ENCODE results near the gene ANAPC2.

Gene ANAPC2

GRCh38 chr9:137194388-137194787, 6.0 kb upstream of the ANAPC2 start:
- DNase-seq (ENCODE audit: low read depth in 3 of 3) = no peak

GRCh38 chr9:137193771-137194170, 5.4 kb upstream of the ANAPC2 start:
- DNase-seq (ENCODE audit: low read depth in 3 of 3) = no peak

- DNase-seq (ENCODE audit: low read depth in 3 of 3) = no peak
These were observed 4.5 kb upstream of the ANAPC2 start for GRCh38 chr9:137192859-137193258.

GRCh38 chr9:137192448-137192780, 4.1 kb upstream of the ANAPC2 start:
- DNase-seq (ENCODE audit: low read depth in 3 of 3) = no peak

- no peak for DNase-seq (ENCODE audit: low read depth in 3 of 3)
These were observed 3.5 kb upstream of the ANAPC2 start for GRCh38 chr9:137191691-137192447.

GRCh38 chr9:137191245-137191644, 2.9 kb upstream of the ANAPC2 start:
- no peak for DNase-seq (ENCODE audit: low read depth in 3 of 3)

GRCh38 chr9:137190315-137190856, 2.0 kb upstream of the ANAPC2 start:
- DNase-seq (ENCODE audit: low read depth in 3 of 3) = no peak

GRCh38 chr9:137189297-137190295, 1.2 kb upstream of the ANAPC2 start:
- DNase-seq (ENCODE audit: low read depth in 3 of 3) = no peak

GRCh38 chr9:137188086-137188489, 272 bp downstream of the ANAPC2 start:
- DNase-seq (ENCODE audit: low read depth in 3 of 3) = no peak

GRCh38 chr9:137187386-137187785, 974 bp downstream of the ANAPC2 start:
- DNase-seq (ENCODE audit: low read depth in 3 of 3) = no peak

GRCh38 chr9:137186385-137186784, 2.0 kb downstream of the ANAPC2 start:
- no peak for DNase-seq (ENCODE audit: low read depth in 3 of 3)

- no peak for DNase-seq (ENCODE audit: low read depth in 3 of 3)
These were observed 2.4 kb downstream of the ANAPC2 start for GRCh38 chr9:137185921-137186320.

- DNase-seq (ENCODE audit: low read depth in 3 of 3) = no peak
These were observed 3.3 kb downstream of the ANAPC2 start for GRCh38 chr9:137184881-137185660.

GRCh38 chr9:137183980-137184595, 4.3 kb downstream of the ANAPC2 start:
- no peak for DNase-seq (ENCODE audit: low read depth in 3 of 3)

GRCh38 chr9:137182836-137183235, 5.5 kb downstream of the ANAPC2 start:
- no peak for DNase-seq (ENCODE audit: low read depth in 3 of 3)

- DNase-seq (ENCODE audit: low read depth in 3 of 3) = no peak
These were observed 6.7 kb downstream of the ANAPC2 start for GRCh38 chr9:137181680-137182079.

- no peak for DNase-seq (ENCODE audit: low read depth in 3 of 3)
These were observed 7.9 kb downstream of the ANAPC2 start for GRCh38 chr9:137180491-137180890.

- no peak for DNase-seq (ENCODE audit: low read depth in 3 of 3)
These were observed 8.6 kb downstream of the ANAPC2 start for GRCh38 chr9:137179761-137180160.

- no peak for DNase-seq (ENCODE audit: low read depth in 3 of 3)
These were observed 9.3 kb downstream of the ANAPC2 start for GRCh38 chr9:137178939-137179630.

- DNase-seq (ENCODE audit: low read depth in 3 of 3) = no peak
These were observed 10.0 kb downstream of the ANAPC2 start for GRCh38 chr9:137178201-137178938.

Measured in stimulated activated CD4-positive, alpha-beta T cell treated with anti-CD3 and anti-CD28 coated beads, TNF-alpha, amount 100 ng/mL, for 24 hours (primary cell).